GM12878 (cell line): Measurements from ENCODE around the gene XAGE2.

Experiments used
- GATAD2B ChIP-seq: fragments of 450-650 bp; conservative IDR thresholded peaks from 2 replicates; pipeline ENCODE4 v1.6.1; 2017; ENCODE audit warnings: low read depth, mild to moderate bottlenecking, moderate library complexity
- NFYB ChIP-seq: IDR thresholded peaks from 2 replicates; pipeline ENCODE4 v1.6.1; 2011; ENCODE audit warnings: low read depth, mild to moderate bottlenecking, low read length, improper control_type of control experiment, moderate library complexity; ENCODE audit not compliant: insufficient read depth

- TF ChIP-seq NFYB (no peak), GATAD2B (no peak)
These were observed 27.3 kb upstream of the XAGE2 start for GRCh38 chrX:52341493-52341892.
